ENCODE results near the gene C4orf51. TPM values are rescaled to one million over a fixed set of nuclear protein-coding genes. Genes with fewer than 3 reads are reported as not detected.
A peak's percentile ranks its signal among the peaks of the same experiment; 100 is the strongest.

The C4orf51 gene
- total and polyA plus RNA-seq, 2 donors (not counting 1 experiment from before 2014, with no cell fraction given): not detected

DNA sequence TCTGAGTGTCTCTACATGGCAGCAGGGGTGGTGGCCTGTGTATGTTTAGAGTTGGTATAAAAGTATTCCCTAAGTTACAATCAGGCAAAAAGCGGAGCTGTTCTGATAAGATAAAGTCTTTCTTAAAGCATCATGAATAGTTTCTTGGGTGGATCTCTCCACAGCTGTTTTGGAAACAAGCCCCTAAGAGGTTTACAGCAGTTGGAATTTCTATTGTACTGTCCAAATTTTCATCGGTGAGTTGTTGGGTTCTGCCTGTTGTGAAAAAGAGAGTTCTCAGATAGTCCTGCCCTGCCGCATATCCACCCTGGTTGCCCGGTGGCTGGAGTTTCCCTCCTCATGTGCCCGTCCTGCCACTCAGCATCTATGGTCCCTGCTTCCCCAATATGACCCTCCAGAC is 50.1 kb downstream of the C4orf51 start:
- Histone ChIP-seq H3K9me3 (ENCODE audit: control insufficient read depth, insufficient read depth, low read depth, low read length) (no peaks in the 10 kb centered on the region), H3K27ac (ENCODE audit: insufficient read depth, low read length) (no peak overlapping the region), H4K20me1 (ENCODE audit: control insufficient read depth, extremely low read depth, insufficient read depth, low read length) (no peaks in the 10 kb centered on the region), H2AFZ (ENCODE audit: low read length) (no peak overlapping the region), H3K4me1 (ENCODE audit: control insufficient read depth, extremely low read depth, insufficient read depth, low read length) (peaks cover 22% of the 10 kb centered on the region), H3K4me2 (ENCODE audit: extremely low read depth, insufficient read depth, low read length) (no peak overlapping the region), H3K4me3 (replicated peaks in 1 of 4; ENCODE audit: control extremely low read depth in 1 of 4, insufficient read depth in 1 of 4, low read depth in 3 of 4, low read length in 4 of 4) (no peak overlapping the region), H3K79me2 (ENCODE audit: control insufficient read depth, insufficient read depth, low read length) (no peaks in the 10 kb centered on the region), H3K36me3 (ENCODE audit: control insufficient read depth, insufficient read depth, low read length) (no peaks in the 10 kb centered on the region), H3K27me3 (ENCODE audit: control insufficient read depth, insufficient read depth, low read length) (no peaks in the 10 kb centered on the region), H3K9ac (ENCODE audit: insufficient read depth, low read length) (no peak overlapping the region)
- DNase-seq (ENCODE audit: low read depth in 2 of 2): no peak
- TF ChIP-seq CTCF (conservative IDR thresholded peaks at IDR 0.05 in 1 of 2, IDR thresholded peaks at IDR 0.05 in 1 of 2; ENCODE audit: low read depth in 1 of 2, low read length in 2 of 2): no peak

DNA sequence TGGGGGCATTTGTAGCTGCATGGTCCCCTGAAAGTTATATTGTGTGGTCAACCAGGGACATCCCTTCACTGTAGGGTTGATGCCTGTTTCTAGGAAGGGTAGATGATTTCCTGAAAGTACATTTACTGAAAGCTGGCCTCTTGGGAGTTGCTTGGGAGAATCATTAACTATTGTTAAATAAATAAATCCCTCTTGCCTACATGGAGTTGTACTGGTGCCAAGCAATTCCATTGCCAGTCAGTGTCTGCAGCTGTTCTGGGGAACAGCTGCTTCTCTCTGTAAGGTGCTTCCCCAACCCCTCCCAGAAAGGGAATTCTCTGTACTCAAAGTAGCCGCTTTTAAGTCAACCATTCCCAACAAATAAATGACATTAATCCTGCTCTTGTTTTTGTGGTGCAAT is 51.1 kb downstream of the C4orf51 start:
- no peaks in the 10 kb centered on the region for H3K79me2 ChIP-seq (ENCODE audit: control insufficient read depth, insufficient read depth, low read length)
- no peaks in the 10 kb centered on the region for H3K27me3 ChIP-seq (ENCODE audit: control insufficient read depth, insufficient read depth, low read length)
- no peak overlapping the region for H2AFZ ChIP-seq (ENCODE audit: low read length)
- TF ChIP-seq EZH2 (IDR thresholded peaks at IDR 0.05; ENCODE audit: low read length, missing control alignments) (no peak), CTCF (conservative IDR thresholded peaks at IDR 0.05 in 1 of 2, IDR thresholded peaks at IDR 0.05 in 1 of 2; ENCODE audit: low read depth in 1 of 2, low read length in 2 of 2) (no peak)
- peak; percentile 63 to 80 for DNase-seq (ENCODE audit: low read depth in 2 of 2)
- no peak overlapping the region for H3K9ac ChIP-seq (ENCODE audit: insufficient read depth, low read length)
- no peak overlapping the region for H3K4me3 ChIP-seq (replicated peaks in 1 of 4; ENCODE audit: control extremely low read depth in 1 of 4, insufficient read depth in 1 of 4, low read depth in 3 of 4, low read length in 4 of 4)
- H3K4me1 ChIP-seq (ENCODE audit: control insufficient read depth, extremely low read depth, insufficient read depth, low read length): peaks cover 29% of the 10 kb centered on the region
- H3K9me3 ChIP-seq (ENCODE audit: control insufficient read depth, insufficient read depth, low read depth, low read length): no peaks in the 10 kb centered on the region
- no peak overlapping the region for H3K4me2 ChIP-seq (ENCODE audit: extremely low read depth, insufficient read depth, low read length)
- no peaks in the 10 kb centered on the region for H3K36me3 ChIP-seq (ENCODE audit: control insufficient read depth, insufficient read depth, low read length)
- H4K20me1 ChIP-seq (ENCODE audit: control insufficient read depth, extremely low read depth, insufficient read depth, low read length): no peaks in the 10 kb centered on the region
- H3K27ac ChIP-seq (ENCODE audit: insufficient read depth, low read length): no peak overlapping the region

GRCh38 chr4:145732001-145732815 is 52.3 kb downstream of the C4orf51 start:
- Histone ChIP-seq H3K4me3 (replicated peaks in 1 of 4; ENCODE audit: control extremely low read depth in 1 of 4, insufficient read depth in 1 of 4, low read depth in 3 of 4, low read length in 4 of 4) (peak overlapping the region; percentile 28 to 54 (median 42)), H3K4me1 (ENCODE audit: control insufficient read depth, extremely low read depth, insufficient read depth, low read length) (peaks cover 38% of the 10 kb centered on the region)
- DNase-seq (ENCODE audit: low read depth in 2 of 2): no peak

More at GRCh38 chr4:145732001-145732815, 52.3 kb downstream of the C4orf51 start:
- no peaks in the 10 kb centered on the region for H3K36me3 ChIP-seq (ENCODE audit: control insufficient read depth, insufficient read depth, low read length)
- H2AFZ ChIP-seq (ENCODE audit: low read length): peak overlapping the region; percentile 4
- no peaks in the 10 kb centered on the region for H3K9me3 ChIP-seq (ENCODE audit: control insufficient read depth, insufficient read depth, low read depth, low read length)
- peak overlapping the region; percentile 63 for H3K9ac ChIP-seq (ENCODE audit: insufficient read depth, low read length)
- H4K20me1 ChIP-seq (ENCODE audit: control insufficient read depth, extremely low read depth, insufficient read depth, low read length): no peaks in the 10 kb centered on the region
- H3K4me2 ChIP-seq (ENCODE audit: extremely low read depth, insufficient read depth, low read length): peak overlapping the region; percentile 76
- no peaks in the 10 kb centered on the region for H3K27me3 ChIP-seq (ENCODE audit: control insufficient read depth, insufficient read depth, low read length)
- no peaks in the 10 kb centered on the region for H3K79me2 ChIP-seq (ENCODE audit: control insufficient read depth, insufficient read depth, low read length)
- H3K27ac ChIP-seq (ENCODE audit: insufficient read depth, low read length): peak overlapping the region; percentile 86
- no peak for TF ChIP-seq EZH2 (IDR thresholded peaks at IDR 0.05; ENCODE audit: low read length, missing control alignments)
- no peak for TF ChIP-seq CTCF (conservative IDR thresholded peaks at IDR 0.05 in 1 of 2, IDR thresholded peaks at IDR 0.05 in 1 of 2; ENCODE audit: low read depth in 1 of 2, low read length in 2 of 2)

Data from fibroblast of lung (primary cell).